Liver (tissue), 3 donors: ENCODE measurements around the gene VOPP1.

Experiments used
- ATF3 ChIP-seq: IDR thresholded peaks from 2 replicates; pipeline ENCODE4 v1.6.1; 2016; ENCODE audit warnings: antibody characterized with exemption
- CTCF ChIP-seq: fragments of 150-350 bp; IDR thresholded peaks from 2 replicates; pipeline ENCODE4 v1.5.1; 2017; ENCODE audit warnings: improper control_type of control experiment, low read depth, low read length; ENCODE audit not compliant: missing input control
- RAD21 ChIP-seq, 2 donors: IDR thresholded peaks; 2 replicates each; pipeline ENCODE4 v1.6.1; 2016; ENCODE audit warnings: antibody characterized with exemption in 2 of 2, mild to moderate bottlenecking in 2 of 2
- SP1 ChIP-seq: IDR thresholded peaks from 2 replicates; pipeline ENCODE4 v1.6.1; 2018; ENCODE audit warnings: antibody characterized with exemption, mild to moderate bottlenecking
- TAF1 ChIP-seq: conservative IDR thresholded peaks from 2 replicates; pipeline ENCODE4 v1.6.1; 2016; ENCODE audit warnings: antibody characterized with exemption, mild to moderate bottlenecking
- donor health status: healthy.
- donor health status: healthy.

DNA sequence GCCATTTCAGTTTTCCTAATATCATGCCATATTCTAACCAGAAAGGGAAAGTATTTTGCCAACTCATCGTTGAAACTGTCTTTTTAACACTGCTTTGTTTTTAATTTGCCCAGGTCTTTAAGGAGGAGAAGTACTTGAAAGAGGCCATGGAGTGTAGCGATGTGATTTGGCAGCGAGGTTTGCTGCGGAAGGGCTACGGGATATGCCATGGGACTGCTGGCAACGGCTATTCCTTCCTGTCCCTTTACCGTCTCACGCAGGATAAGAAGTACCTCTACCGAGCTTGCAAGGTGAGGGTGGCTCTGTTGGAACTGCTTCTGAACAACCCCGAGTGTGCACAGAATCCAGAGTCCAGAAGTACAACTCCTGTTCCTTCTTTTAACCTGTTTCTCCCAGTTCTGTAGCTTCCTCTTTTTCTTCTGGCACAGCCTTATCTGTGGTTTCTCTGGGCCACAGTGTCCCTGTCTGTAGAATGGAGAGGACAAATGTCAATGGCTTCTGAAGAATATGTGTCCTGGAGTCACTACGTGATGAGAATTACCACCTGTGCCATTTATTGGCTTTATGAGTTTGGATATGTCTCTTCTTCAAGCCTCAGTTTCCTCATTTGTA lies 147.1 kb downstream of the VOPP1 start:
- no peak for TF ChIP-seq TAF1
- no peak for TF ChIP-seq CTCF
- no peak for TF ChIP-seq RAD21 (IDR thresholded peaks at IDR 0.05)
- no peak for TF ChIP-seq SP1
- no peak for TF ChIP-seq ATF3
